Brain microvascular endothelial cell (primary cell): ENCODE data around the gene DOCK4.

Source experiments
- DNase-seq: peaks from one replicate; pipeline ENCODE4 v3.0.0-alpha.2; 2020
- H3K27ac ChIP-seq: fragments of 250-450 bp; sonication (Bioruptor Pico); 2 replicates; pipeline ENCODE4 v1.5.1; 2020; ENCODE audit warnings: mild to moderate bottlenecking, moderate library complexity
- H3K27me3 ChIP-seq: fragments of 250-450 bp; sonication (Bioruptor Pico); replicated peaks from 2 replicates; pipeline ENCODE4 v1.5.1; 2020; ENCODE audit warnings: mild to moderate bottlenecking
- H3K36me3 ChIP-seq: fragments of 250-450 bp; sonication (Bioruptor Pico); replicated peaks from 2 replicates; pipeline ENCODE4 v1.5.1; 2020; ENCODE audit warnings: mild to moderate bottlenecking
- H3K4me3 ChIP-seq: 2 replicates; pipeline ENCODE4 v1.5.1; 2011; ENCODE audit warnings: low read depth, mild to moderate bottlenecking, control low read depth, low read length, moderate library complexity
- CTCF ChIP-seq: IDR thresholded peaks from 2 replicates; pipeline ENCODE4 v1.5.1; 2011; ENCODE audit warnings: low read depth, mild to moderate bottlenecking, moderate library complexity, low read length, control low read depth, inconsistent platforms; ENCODE audit errors: missing control alignments
- in situ Hi-C: cut with HindIII; loops from 2 replicates; pipeline ENCODE4 v1.10.0; 2017; ENCODE audit warnings: low sequenced_read_pairs, low pct_ligation_motif_present

Gene DOCK4

DNA sequence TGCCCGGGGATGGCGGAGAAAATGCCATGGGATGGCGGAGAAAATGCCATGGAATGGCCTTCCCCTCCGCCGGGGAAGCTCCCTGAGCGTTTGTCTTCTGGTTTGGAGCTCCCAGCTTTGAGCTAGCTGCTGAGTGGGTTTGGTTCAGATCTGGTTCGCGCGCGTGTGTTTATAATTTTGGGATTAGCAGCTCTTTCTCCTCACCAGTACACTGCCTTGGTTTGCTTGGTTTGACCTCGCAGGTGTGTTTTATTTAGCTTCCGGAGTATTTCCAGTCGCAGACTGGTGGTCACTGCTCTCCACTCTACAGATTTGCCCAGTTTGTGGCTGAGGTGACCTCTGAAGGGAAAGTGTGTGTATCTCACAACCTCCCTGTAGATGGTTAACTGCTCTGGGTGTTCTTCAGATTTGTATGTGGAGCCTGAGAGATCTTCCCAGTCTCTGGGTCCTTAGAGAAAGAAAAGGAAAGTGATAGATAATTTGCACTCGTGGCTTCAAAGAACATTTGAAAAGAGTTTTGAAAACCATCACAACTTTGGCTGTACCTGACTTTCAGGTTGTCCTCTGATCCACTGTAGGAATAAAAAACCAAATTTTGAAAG is 893 bp upstream of the DOCK4 start:
- Histone ChIP-seq H3K27ac (peak overlapping the region; percentile 51), H3K4me3 (peak overlapping the region; percentile 96), H3K36me3 (no peaks in the 10 kb centered on the region), H3K27me3 (no peaks in the 10 kb centered on the region)
- DNase-seq, result no peak
- in situ Hi-C loops, result no loop called here
- TF ChIP-seq CTCF, result no peak

DNA sequence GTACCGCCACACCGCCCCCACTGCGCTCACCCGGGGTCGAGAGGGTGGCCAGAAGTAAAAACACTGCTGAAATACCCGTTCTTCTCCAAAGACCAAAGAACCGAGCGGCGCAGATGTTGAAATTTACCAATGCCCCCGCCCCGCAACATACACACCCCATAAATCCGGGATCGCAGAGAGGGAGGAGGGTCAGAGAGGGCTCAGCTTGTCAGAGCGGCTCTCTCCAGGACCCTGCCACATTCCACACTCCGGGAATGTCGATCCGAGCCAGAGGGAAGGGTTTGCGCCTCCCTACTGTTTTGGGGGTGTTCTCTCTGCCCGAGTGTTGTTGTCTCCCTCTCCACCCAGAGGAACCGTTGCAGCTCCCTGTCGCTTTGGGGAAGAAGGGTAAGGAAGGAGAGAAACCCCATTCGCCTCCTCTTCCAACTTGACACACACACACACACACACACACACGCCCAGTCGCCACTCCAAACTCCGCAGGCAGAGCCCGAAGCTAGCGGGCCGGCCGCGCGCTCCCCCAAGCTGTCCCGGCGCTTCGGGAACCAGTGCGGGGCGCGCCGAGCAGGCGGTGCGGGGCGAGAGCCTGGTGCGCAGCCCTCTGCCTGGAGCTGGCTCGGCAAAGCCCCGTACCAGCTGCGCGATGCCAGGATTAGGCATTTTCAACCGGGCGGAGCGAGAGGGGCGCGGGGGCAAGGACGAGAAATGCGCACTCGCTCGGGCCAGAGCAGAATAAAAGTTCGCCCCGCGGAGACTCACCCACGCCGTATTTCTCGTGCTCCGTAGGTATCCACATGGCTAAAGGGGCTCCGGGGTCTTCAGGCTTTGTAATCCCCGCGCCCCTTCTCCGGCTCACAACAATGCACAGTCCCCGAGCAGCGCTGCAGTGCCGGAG is 609 bp downstream of the DOCK4 start:
- peak overlapping the region; percentile 96 for H3K4me3 ChIP-seq
- H3K27me3 ChIP-seq, result no peaks in the 10 kb centered on the region
- H3K36me3 ChIP-seq, result no peaks in the 10 kb centered on the region
- in situ Hi-C loops, result no loop called here
- peak overlapping the region; percentile 51 for H3K27ac ChIP-seq
- no peak for TF ChIP-seq CTCF
- DNase-seq, result peak; percentile 62

DNA sequence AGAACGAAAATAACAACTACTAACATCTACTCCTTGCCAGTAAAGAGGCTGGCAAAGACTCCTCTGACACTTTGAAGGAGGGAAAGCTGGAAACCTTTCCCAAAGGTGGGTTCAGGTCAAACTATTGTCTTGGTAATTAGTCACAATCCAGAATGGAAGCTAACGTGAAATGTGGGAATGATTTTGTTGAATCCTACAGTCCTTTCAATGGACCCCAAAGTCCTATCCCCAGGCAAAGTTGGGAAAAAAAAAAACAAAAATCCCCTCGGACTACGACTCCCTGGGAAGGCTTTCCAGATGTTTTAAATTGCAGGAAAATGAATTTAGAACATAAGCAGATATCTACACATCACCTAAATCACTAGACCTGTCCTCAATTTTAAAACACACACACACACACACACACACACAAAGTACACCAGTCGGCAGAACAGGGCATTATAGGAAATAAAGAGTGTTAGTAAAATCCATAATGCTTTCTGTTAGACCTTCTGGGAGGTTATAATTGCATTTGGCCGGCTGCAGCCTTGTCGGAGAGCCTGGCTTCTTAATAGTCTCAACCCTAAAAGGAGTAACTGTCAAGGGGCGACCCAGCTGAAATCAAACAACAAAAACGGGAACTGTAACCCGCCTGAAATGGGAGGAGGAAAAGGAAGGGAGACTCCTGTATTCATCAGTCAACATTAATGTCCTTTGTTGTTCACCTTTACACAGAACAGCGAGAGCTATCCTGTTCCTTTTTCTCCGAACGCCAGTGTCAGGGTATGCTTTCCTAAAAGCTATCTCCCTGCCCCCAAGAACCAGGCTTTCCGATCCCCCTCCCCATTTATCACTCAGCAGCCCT is 1.5 kb downstream of the DOCK4 start:
- no peaks in the 10 kb centered on the region for H3K36me3 ChIP-seq
- in situ Hi-C loops, result no loop called here
- H3K27me3 ChIP-seq, result no peaks in the 10 kb centered on the region
- DNase-seq, result no peak
- TF ChIP-seq CTCF, result no peak
- peak overlapping the region; percentile 96 for H3K4me3 ChIP-seq
- peak overlapping the region; percentile 51 for H3K27ac ChIP-seq

GRCh38 chr7:112203365-112203739 is 2.8 kb downstream of the DOCK4 start:
- no peaks in the 10 kb centered on the region for H3K36me3 ChIP-seq
- in situ Hi-C loops, result no loop called here
- no peak for DNase-seq
- H3K27me3 ChIP-seq, result no peaks in the 10 kb centered on the region
- no peak for TF ChIP-seq CTCF
- no peak overlapping the region for H3K27ac ChIP-seq
- H3K4me3 ChIP-seq, result peak overlapping the region; percentile 96

GRCh38 chr7:112202816-112203215 is 3.4 kb downstream of the DOCK4 start:
- in situ Hi-C loops, result no loop called here
- Histone ChIP-seq H3K27me3 (no peaks in the 10 kb centered on the region), H3K36me3 (no peaks in the 10 kb centered on the region), H3K27ac (no peak overlapping the region), H3K4me3 (no peak overlapping the region)
- no peak for TF ChIP-seq CTCF
- DNase-seq, result no peak
